Astrocyte (in vitro differentiated cells and primary cell): Measurements from ENCODE around the gene VEGFB. TPM values are rescaled to one million over a fixed set of nuclear protein-coding genes. Genes with fewer than 3 reads are reported as not detected.
A peak's percentile ranks its signal among the peaks of the same experiment; 100 is the strongest.

Experiments
- DNase-seq: peaks from one replicate; pipeline ENCODE4 v3.0.0-alpha.2; 2010; ENCODE audit warnings: low read depth
- FAIRE-seq: peaks from 2 replicates; lab custom pipeline; 2011; peaks lifted over from hg19 to GRCh38; lab: Jason Lieb, UNC
- H2AFZ ChIP-seq: 2 replicates; pipeline ENCODE4 v1.6.0; 2012; ENCODE audit warnings: low read depth, low read length, inconsistent platforms
- H3K27ac ChIP-seq: 2 replicates; pipeline ENCODE4 v1.5.1; 2011; ENCODE audit warnings: low read depth, low read length, inconsistent platforms
- H3K27me3 ChIP-seq: 2 replicates; pipeline ENCODE4 v1.6.0; 2011; ENCODE audit warnings: low read length, inconsistent platforms; ENCODE audit not compliant: insufficient read depth
- H3K36me3 ChIP-seq: 2 replicates; pipeline ENCODE4 v1.5.1; 2011; ENCODE audit warnings: low read length, inconsistent platforms; ENCODE audit not compliant: insufficient read depth
- H3K4me1 ChIP-seq: 2 replicates; pipeline ENCODE4 v1.5.1; 2011; ENCODE audit warnings: low read length, inconsistent platforms; ENCODE audit not compliant: insufficient read depth
- H3K4me2 ChIP-seq: 2 replicates; pipeline ENCODE4 v1.6.0; 2012; ENCODE audit warnings: low read length, inconsistent platforms
- H3K4me3 ChIP-seq: 2 replicates; pipeline ENCODE4 v1.5.1; 2011; ENCODE audit warnings: low read depth, mild to moderate bottlenecking, low read length, inconsistent platforms; ENCODE audit not compliant: insufficient read depth
- H3K79me2 ChIP-seq: 2 replicates; pipeline ENCODE4 v1.6.0; 2012; ENCODE audit warnings: mild to moderate bottlenecking, low read length, inconsistent platforms; ENCODE audit not compliant: insufficient read depth
- H3K9ac ChIP-seq: 2 replicates; pipeline ENCODE4 v1.6.0; 2012; ENCODE audit warnings: mild to moderate bottlenecking, low read length, inconsistent platforms
- H3K9me3 ChIP-seq: 2 replicates; pipeline ENCODE4 v1.5.1; 2012; ENCODE audit warnings: low read depth, mild to moderate bottlenecking, low read length, inconsistent platforms; ENCODE audit not compliant: insufficient read depth
- H4K20me1 ChIP-seq: 2 replicates; pipeline ENCODE4 v1.6.0; 2012; ENCODE audit warnings: low read length, inconsistent platforms; ENCODE audit not compliant: insufficient read depth
- H3K27ac Mint-ChIP-seq: one replicate; pipeline ENCODE4 v1.8.0; 2021; ENCODE audit warnings: mild to moderate bottlenecking, mixed read lengths; ENCODE audit not compliant: unreplicated experiment
- H3K27me3 Mint-ChIP-seq: one replicate; pipeline ENCODE4 v1.8.0; 2021; ENCODE audit warnings: low read depth, mixed read lengths; ENCODE audit not compliant: unreplicated experiment
- H3K36me3 Mint-ChIP-seq: one replicate; pipeline ENCODE4 v1.8.0; 2021; ENCODE audit warnings: low read depth, mixed read lengths; ENCODE audit not compliant: unreplicated experiment
- H3K4me1 Mint-ChIP-seq: one replicate; pipeline ENCODE4 v1.8.0; 2021; ENCODE audit warnings: low read depth, mixed read lengths; ENCODE audit not compliant: unreplicated experiment
- H3K4me3 Mint-ChIP-seq: one replicate; pipeline ENCODE4 v1.8.0; 2021; ENCODE audit warnings: mild to moderate bottlenecking, moderate library complexity, mixed read lengths; ENCODE audit not compliant: unreplicated experiment
- H3K9me3 Mint-ChIP-seq: one replicate; pipeline ENCODE4 v1.8.0; 2021; ENCODE audit warnings: mild to moderate bottlenecking, mixed read lengths; ENCODE audit not compliant: unreplicated experiment
- EZH2 ChIP-seq: IDR thresholded peaks from 2 replicates; pipeline ENCODE4 v1.6.1; 2012; ENCODE audit warnings: mild to moderate bottlenecking, low read length, inconsistent platforms; ENCODE audit not compliant: insufficient read depth
- total RNA-seq: library from RNA; stranded (reverse); gene quantifications from 2 replicates; pipeline ENCODE4 v1.2.1, GENCODE V29; 2021
- TF ChIP-seq, protein P1 (sequence below): IDR thresholded peaks from 2 replicates; pipeline ENCODE4 v1.5.1; 2011; ENCODE audit warnings: low read depth, mild to moderate bottlenecking, inconsistent platforms, low read length, moderate library complexity; ENCODE audit not compliant: insufficient read depth

VEGFB gene
- total RNA-seq, 1 donor from 2014 or later, result 30.4 TPM

- H3K4me2 ChIP-seq, result no peak overlapping the region
- H2AFZ ChIP-seq, result no peak overlapping the region
- peaks cover 22% of the 10 kb centered on the region for H3K36me3 Mint-ChIP-seq
- no peak overlapping the region for H3K27ac Mint-ChIP-seq
- H4K20me1 ChIP-seq, result peaks cover 57% of the 10 kb centered on the region
- FAIRE-seq (no peak), DNase-seq (no peak)
- H3K9me3 Mint-ChIP-seq, result no peaks in the 10 kb centered on the region
- no peaks in the 10 kb centered on the region for H3K27me3 Mint-ChIP-seq
- no peaks in the 10 kb centered on the region for H3K27me3 ChIP-seq
- no peaks in the 10 kb centered on the region for H3K9me3 ChIP-seq
- H3K4me3 Mint-ChIP-seq, result peak overlapping the region; percentile 15
- peaks cover 8% of the 10 kb centered on the region for H3K4me1 Mint-ChIP-seq
- peaks cover 45% of the 10 kb centered on the region for H3K79me2 ChIP-seq
- no peak overlapping the region for H3K27ac ChIP-seq
- no peak overlapping the region for H3K9ac ChIP-seq
- no peaks in the 10 kb centered on the region for H3K4me1 ChIP-seq
- no peak overlapping the region for H3K4me3 ChIP-seq
- H3K36me3 ChIP-seq, result peaks cover 49% of the 10 kb centered on the region
- TF ChIP-seq, protein P1, sequence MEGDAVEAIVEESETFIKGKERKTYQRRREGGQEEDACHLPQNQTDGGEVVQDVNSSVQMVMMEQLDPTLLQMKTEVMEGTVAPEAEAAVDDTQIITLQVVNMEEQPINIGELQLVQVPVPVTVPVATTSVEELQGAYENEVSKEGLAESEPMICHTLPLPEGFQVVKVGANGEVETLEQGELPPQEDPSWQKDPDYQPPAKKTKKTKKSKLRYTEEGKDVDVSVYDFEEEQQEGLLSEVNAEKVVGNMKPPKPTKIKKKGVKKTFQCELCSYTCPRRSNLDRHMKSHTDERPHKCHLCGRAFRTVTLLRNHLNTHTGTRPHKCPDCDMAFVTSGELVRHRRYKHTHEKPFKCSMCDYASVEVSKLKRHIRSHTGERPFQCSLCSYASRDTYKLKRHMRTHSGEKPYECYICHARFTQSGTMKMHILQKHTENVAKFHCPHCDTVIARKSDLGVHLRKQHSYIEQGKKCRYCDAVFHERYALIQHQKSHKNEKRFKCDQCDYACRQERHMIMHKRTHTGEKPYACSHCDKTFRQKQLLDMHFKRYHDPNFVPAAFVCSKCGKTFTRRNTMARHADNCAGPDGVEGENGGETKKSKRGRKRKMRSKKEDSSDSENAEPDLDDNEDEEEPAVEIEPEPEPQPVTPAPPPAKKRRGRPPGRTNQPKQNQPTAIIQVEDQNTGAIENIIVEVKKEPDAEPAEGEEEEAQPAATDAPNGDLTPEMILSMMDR, result no peak
- TF ChIP-seq EZH2, result no peak
Measured at GRCh38 chr11:64192434-64192833, 42.0 kb upstream of the VEGFB start.

DNA sequence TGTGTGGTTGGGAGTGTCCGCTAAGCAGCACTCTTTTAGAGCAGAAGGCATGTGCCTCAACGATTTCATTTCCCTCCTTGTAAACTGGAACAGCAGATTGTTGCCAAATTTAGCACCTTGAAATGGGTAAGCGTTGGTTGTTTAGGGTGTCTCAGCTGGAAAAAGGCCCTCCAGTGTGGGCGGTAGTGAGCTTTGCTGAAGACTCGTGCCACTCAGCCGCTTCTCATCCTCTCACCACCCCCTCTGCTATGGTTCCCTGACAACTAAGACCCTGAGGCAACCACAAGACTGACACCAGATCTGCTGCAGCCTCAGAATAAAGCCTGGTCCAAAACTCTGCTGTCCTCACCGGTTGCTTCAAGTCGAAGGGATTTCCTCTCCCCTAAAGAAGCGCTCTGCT is 37.8 kb upstream of the VEGFB start:
- peaks cover 21% of the 10 kb centered on the region for H3K36me3 Mint-ChIP-seq

GRCh38 chr11:64198511-64198910 is 35.9 kb upstream of the VEGFB start:
- Mint-ChIP-seq H3K9me3 (no peaks in the 10 kb centered on the region), H3K36me3 (peaks cover 28% of the 10 kb centered on the region), H3K4me1 (peaks cover 14% of the 10 kb centered on the region), H3K4me3 (peak overlapping the region; percentile 20), H3K27ac (no peak overlapping the region), H3K27me3 (no peaks in the 10 kb centered on the region)
- no peak for FAIRE-seq
- Histone ChIP-seq H3K4me2 (no peak overlapping the region), H3K9me3 (no peaks in the 10 kb centered on the region), H3K4me1 (no peaks in the 10 kb centered on the region), H3K27ac (no peak overlapping the region), H2AFZ (no peak overlapping the region), H3K36me3 (peaks cover 73% of the 10 kb centered on the region), H3K79me2 (peaks cover 12% of the 10 kb centered on the region), H3K4me3 (no peak overlapping the region), H4K20me1 (peaks cover 46% of the 10 kb centered on the region), H3K27me3 (no peaks in the 10 kb centered on the region), H3K9ac (no peak overlapping the region)
- no peak for TF ChIP-seq EZH2
- TF ChIP-seq, protein P1, result no peak
- DNase-seq, result no peak

More for the DNA sequence above, 37.8 kb upstream of the VEGFB start:
- H3K27ac Mint-ChIP-seq, result no peak overlapping the region
- H3K4me2 ChIP-seq, result no peak overlapping the region
- no peak overlapping the region for H2AFZ ChIP-seq
- peaks cover 67% of the 10 kb centered on the region for H3K36me3 ChIP-seq
- FAIRE-seq (no peak), DNase-seq (no peak)
- no peak overlapping the region for H3K4me3 Mint-ChIP-seq
- TF ChIP-seq EZH2, result no peak
- TF ChIP-seq, protein P1, result no peak
- peaks cover 50% of the 10 kb centered on the region for H4K20me1 ChIP-seq
- no peak overlapping the region for H3K4me3 ChIP-seq
- H3K4me1 ChIP-seq, result no peaks in the 10 kb centered on the region
- no peaks in the 10 kb centered on the region for H3K27me3 ChIP-seq
- no peaks in the 10 kb centered on the region for H3K9me3 ChIP-seq
- peaks cover 8% of the 10 kb centered on the region for H3K4me1 Mint-ChIP-seq
- peaks cover 31% of the 10 kb centered on the region for H3K79me2 ChIP-seq
- no peak overlapping the region for H3K9ac ChIP-seq
- no peak overlapping the region for H3K27ac ChIP-seq
- no peaks in the 10 kb centered on the region for H3K9me3 Mint-ChIP-seq
- no peaks in the 10 kb centered on the region for H3K27me3 Mint-ChIP-seq
